K562 (cell line): ENCODE results near the gene SLC19A1. TPM values are rescaled to one million over a fixed set of nuclear protein-coding genes. Genes with fewer than 3 reads are reported as not detected.

ENCODE experiments used
- ATAC-seq: fragments of 200-7000 bp; cut with Tn5 transposase; 3 replicates; pipeline ENCODE4 v1.9.1; 2020; ENCODE audit warnings: moderate library complexity
- BruUV-seq: library from RNA; stranded (reverse); fragments of 400-500 nt; replicated peaks from 2 replicates; lab custom pipeline; 2021; lab: Mats Ljungman, UMichigan
- CTCF ChIA-PET: fragments of 300-600 bp; formaldehyde crosslinking; extraction: SDS; loops from one replicate; lab custom pipeline; 2021; ENCODE audit warnings: low intra/inter-chr PET ratio; lab: Yijun Ruan, JAX
- POLR2A ChIA-PET: fragments of 300-600, 350-650 bp; sonication (Branson Sonifier 250); formaldehyde crosslinking; extraction: SDS; loops from one replicate; lab custom pipeline; 2021; ENCODE audit warnings: antibody characterized with exemption, inconsistent platforms; lab: Yijun Ruan, JAX
- DNase-seq, 4 experiments: peaks; one replicate each; pipeline versions ENCODE4 v3.0.0 to v3.0.0-alpha.2; 2011 to 2018; ENCODE audit warnings: low spot score in 3 of 4, mixed read lengths in 3 of 4; ENCODE audit errors: extremely low read depth in 1 of 4
- FAIRE-seq: peaks from 2 replicates; lab custom pipeline; 2011; peaks lifted over from hg19 to GRCh38; lab: Jason Lieb, UNC
- H2AFZ ChIP-seq: 2 replicates; pipeline ENCODE4 v1.6.0; 2011; ENCODE audit warnings: low read depth, low read length, control low read depth, inconsistent platforms
- H3K27ac ChIP-seq: fragments of 200-600 bp; 3 replicates; pipeline ENCODE4 v1.8.0; 2011; ENCODE audit warnings: low read depth, mild to moderate bottlenecking, control low read depth, inconsistent platforms, low read length, moderate library complexity, mixed read lengths; ENCODE audit errors: extremely low read depth
- H3K27me3 ChIP-seq, 2 experiments: fragments of 300-600 bp in 1 of 2; 2 replicates in 1 of 2; 3 replicates in 1 of 2; pipeline versions ENCODE4 v1.6.0 to v1.8.0; 2011; ENCODE audit warnings: inconsistent platforms in 2 of 2, low read length in 2 of 2, mild to moderate bottlenecking in 1 of 2, mixed read lengths in 1 of 2, moderate library complexity in 1 of 2; ENCODE audit not compliant: control insufficient read depth in 2 of 2, insufficient read depth in 2 of 2
- H3K36me3 ChIP-seq: fragments of 300-600 bp; 3 replicates; pipeline ENCODE4 v1.8.0; 2011; ENCODE audit warnings: mild to moderate bottlenecking, low read length, inconsistent platforms; ENCODE audit not compliant: control insufficient read depth, insufficient read depth
- H3K4me1 ChIP-seq, 2 experiments: fragments of 200-600 bp in 1 of 2; replicated peaks in 1 of 2; 2 replicates in 1 of 2; 3 replicates in 1 of 2; pipeline versions ENCODE4 v1.5.1 to v1.8.0; 2011; ENCODE audit warnings: inconsistent platforms in 2 of 2, low read length in 2 of 2, mild to moderate bottlenecking in 1 of 2, mixed read lengths in 1 of 2, moderate library complexity in 1 of 2; ENCODE audit not compliant: control insufficient read depth in 2 of 2, insufficient read depth in 2 of 2
- H3K4me2 ChIP-seq: 2 replicates; pipeline ENCODE4 v1.6.1; 2011; ENCODE audit warnings: low read length, control low read depth, inconsistent platforms, mixed read lengths; ENCODE audit not compliant: insufficient read depth
- H3K4me3 ChIP-seq: fragments of 200-600 bp; sonication (generic), shearing (Covaris generic); 2 replicates; pipeline ENCODE4 v1.5.1; 2016; ENCODE audit warnings: control low read depth, inconsistent platforms
- H3K79me2 ChIP-seq: fragments of 200-600 bp; 3 replicates; pipeline ENCODE4 v1.8.0; 2011; ENCODE audit warnings: low read length, inconsistent platforms; ENCODE audit not compliant: control insufficient read depth, insufficient read depth
- H3K9ac ChIP-seq, 2 experiments: 2 replicates each; pipeline versions ENCODE4 v1.6.0 to v1.6.1; 2011; ENCODE audit warnings: low read depth in 2 of 2, low read length in 2 of 2, control low read depth in 1 of 2, inconsistent platforms in 1 of 2, mild to moderate bottlenecking in 1 of 2, mixed read lengths in 1 of 2; ENCODE audit not compliant: insufficient read depth in 1 of 2
- H3K9me1 ChIP-seq: one replicate; pipeline ENCODE4 v1.6.0; 2011; ENCODE audit warnings: inconsistent platforms, mild to moderate bottlenecking, low read length, moderate library complexity; ENCODE audit not compliant: control insufficient read depth, insufficient read depth
- H3K9me3 ChIP-seq: replicated peaks from 2 replicates; pipeline ENCODE4 v1.5.1; 2011; ENCODE audit warnings: low read depth, low read length, inconsistent platforms; ENCODE audit not compliant: control insufficient read depth, insufficient read depth
- H4K20me1 ChIP-seq: replicated peaks from 2 replicates; pipeline ENCODE4 v1.6.1; 2011; ENCODE audit warnings: low read length, inconsistent platforms, mixed read lengths; ENCODE audit not compliant: control insufficient read depth, insufficient read depth
- CCNT2 ChIP-seq: IDR thresholded peaks from 2 replicates; pipeline ENCODE4 v1.6.1; 2011; ENCODE audit warnings: borderline replicate concordance, low read depth, mild to moderate bottlenecking, moderate library complexity, mixed read lengths, low read length; ENCODE audit not compliant: insufficient read length; ENCODE audit errors: extremely low read depth
- GABPA ChIP-seq: fragments of 200-800 bp; sonication (Bioruptor generic); conservative IDR thresholded peaks from 2 replicates; pipeline ENCODE4 v1.6.1; 2016; ENCODE audit warnings: low read depth, missing genetic modification characterization, missing compliant biosample characterization
- GABPB1 ChIP-seq: sonication (generic); formaldehyde crosslinking; IDR thresholded peaks from 2 replicates; pipeline ENCODE4 v1.8.0; 2022; ENCODE audit warnings: mild to moderate bottlenecking, missing genetic modification reagents
- MTA2 ChIP-seq: fragments of 450-650 bp; IDR thresholded peaks from 2 replicates; pipeline ENCODE4 v1.6.1; 2016; ENCODE audit warnings: low read depth
- MXI1 ChIP-seq: IDR thresholded peaks from 2 replicates; pipeline ENCODE4 v1.6.1; 2011; ENCODE audit warnings: low read depth, mild to moderate bottlenecking, improper control_type of control experiment, low read length
- PHF8 ChIP-seq: fragments of 200-600 bp; sonication (generic); IDR thresholded peaks from 2 replicates; pipeline ENCODE4 v1.6.1; 2012; ENCODE audit warnings: mixed run types, mild to moderate bottlenecking, inconsistent platforms, low read length, moderate library complexity, borderline replicate concordance
- POLR2H ChIP-seq: IDR thresholded peaks from 2 replicates; pipeline ENCODE4 v1.6.1; 2016; ENCODE audit warnings: missing genetic modification characterization, low read depth, mild to moderate bottlenecking, control low read depth, missing compliant biosample characterization, moderate library complexity
- SAFB ChIP-seq: fragments of 200-400 bp; formaldehyde crosslinking; IDR thresholded peaks from 2 replicates; pipeline ENCODE4 v1.6.1; 2017; ENCODE audit warnings: low read depth, low read length, borderline replicate concordance
- ZBED1 ChIP-seq: IDR thresholded peaks from 2 replicates; pipeline ENCODE4 v1.6.1; 2014
- ZBTB8A ChIP-seq: fragments of 450-650 bp; IDR thresholded peaks from 2 replicates; pipeline ENCODE4 v1.6.1; 2018; ENCODE audit warnings: mild to moderate bottlenecking, moderate library complexity; ENCODE audit not compliant: partially characterized antibody
- ZNF274 ChIP-seq: IDR thresholded peaks from 2 replicates; pipeline ENCODE4 v1.6.1; 2011; ENCODE audit warnings: low read depth, mild to moderate bottlenecking, low read length, moderate library complexity, borderline replicate concordance
- WGBS: fragments of 100-300 bp; shearing (Covaris generic); methylation state at CpG from one replicate; pipeline ENCODE4 v1.1.6; 2016; ENCODE audit warnings: low coverage, mixed read lengths; ENCODE audit not compliant: insufficient coverage; ENCODE audit errors: missing lambda C conversion rate; 5-methylcytosine and 5-hydroxymethylcytosine counted together
- in situ Hi-C: fragments of 300-500 bp; cut with MboI; formaldehyde crosslinking; loops from 4 replicates; pipeline ENCODE4 v1.15.0; 2018; ENCODE audit warnings: inconsistent platforms, mixed read lengths
- intact Hi-C: fragments of 100-400 bp; cut with micrococcal nuclease; formaldehyde crosslinking; loops from 2 replicates; pipeline ENCODE4 v1.14.2; 2022
- polyA plus RNA-seq, 8 experiments: library from polyadenylated mRNA; depleted of rRNA in 4 of 8; stranded (reverse) in 5 of 8; unstranded in 3 of 8; fragments of >200 nt; fragmentation: Nextera tagmentation in 2 of 8; fragmentation: Illumina TruSeq in 1 of 8; extraction: Ambion mirVana in 2 of 8; extraction: Trizol in 1 of 8; gene quantifications; 2 replicates each; pipeline versions ENCODE4 v1.2.1 to v1.2.3, GENCODE V29; 2011 to 2014; ENCODE audit warnings: inconsistent platforms in 1 of 8, missing spikeins in 1 of 8
- total RNA-seq, 7 experiments: library from RNA; depleted of rRNA in 6 of 7; stranded (reverse); fragments of >200 nt in 6 of 7; fragmentation: Illumina TruSeq in 2 of 7; extraction: Trizol in 2 of 7; gene quantifications; 2 replicates each; pipeline versions ENCODE4 v1.2.1 to v1.2.3, GENCODE V29; 2011 to 2021; ENCODE audit warnings: low replicate concordance in 1 of 7
- TF ChIP-seq, protein P1 (sequence below), 2 experiments: fragments of 450-650 bp; conservative IDR thresholded peaks; 2 replicates each; pipeline ENCODE4 v1.6.1; 2017; ENCODE audit warnings: mild to moderate bottlenecking in 2 of 2, moderate library complexity in 2 of 2
- TF ChIP-seq, protein P2 (sequence below): sonication (generic); formaldehyde crosslinking; IDR thresholded peaks from 2 replicates; pipeline ENCODE4 v1.8.0; 2023; ENCODE audit warnings: missing genetic modification reagents, mild to moderate bottlenecking, borderline replicate concordance

The SLC19A1 gene
- total and polyA plus RNA-seq, 9 of the 15 experiments (the other 6 are each of a cell fraction or from before 2014, with no cell fraction given), result 0.65 to 88.7 (median 12.0) TPM

DNA sequence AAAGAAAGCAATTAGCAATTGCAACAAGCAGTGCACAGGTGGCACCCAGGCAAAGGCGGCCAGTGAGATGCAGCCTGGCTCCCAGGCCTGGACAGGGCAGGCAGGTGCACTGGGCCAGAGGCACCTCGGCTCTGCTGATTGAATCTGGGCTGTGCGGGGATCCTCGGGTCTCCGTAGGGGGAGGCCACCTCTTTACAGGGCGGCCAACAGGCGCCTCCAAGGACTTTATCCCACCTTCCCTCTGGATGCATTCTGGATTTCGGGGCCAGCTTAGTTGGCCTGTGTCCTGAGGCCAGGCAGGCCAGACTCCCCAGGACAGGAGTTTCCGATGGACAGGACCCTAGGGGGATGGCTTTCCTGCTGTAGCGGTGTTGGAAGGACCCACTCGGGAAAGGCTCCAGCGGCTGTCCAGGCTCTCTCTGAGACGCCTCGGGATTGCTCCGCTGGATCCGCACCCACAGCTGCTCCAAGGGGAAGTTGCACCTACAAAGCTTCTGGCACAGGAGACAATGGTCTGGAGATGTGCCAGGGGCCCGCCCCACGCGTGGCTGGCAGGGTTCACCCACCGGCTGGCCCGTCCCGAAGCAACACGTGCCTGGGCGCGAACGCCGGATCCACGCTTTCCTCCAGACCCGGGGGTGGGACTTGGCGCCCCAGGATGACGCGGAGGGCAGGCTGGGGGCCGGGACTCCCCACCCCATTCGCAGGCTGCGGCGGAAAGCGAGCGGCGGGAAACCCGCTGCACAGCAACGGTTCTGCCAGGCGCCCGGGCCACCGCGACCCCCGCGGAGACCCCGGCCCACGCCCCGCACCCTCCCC, 810 bp downstream of the SLC19A1 start:
- DNase-seq (peak; percentile 90 to 97 (median 96)), ATAC-seq (peak; percentile 86), FAIRE-seq (peak; percentile 81)
- TSS peak; percentile 61 for BruUV-seq
- H3K4me3 ChIP-seq, result peak overlapping the region; percentile 48
- H2AFZ ChIP-seq, result peak overlapping the region; percentile 88
- H3K9me1 ChIP-seq, result no peaks in the 10 kb centered on the region
- no peaks in the 10 kb centered on the region; a peak in 1 of 5 replicates for H3K27me3 ChIP-seq
- H3K9ac ChIP-seq, result peak overlapping the region; percentile 78 to 96
- peak overlapping the region; percentile 86 for H3K4me2 ChIP-seq
- peak overlapping the region; percentile 54 for H3K27ac ChIP-seq
- intact Hi-C loops, result loop anchor here (5.0 kb wide), 1 partner anchor 249 kb away; no protein-coding TSS in a partner anchor
- WGBS, result under 1% methylated on average over 37 of the region's 50 CpGs
- ChIA-PET POLR2A (interaction anchor here (0.9 to 2.0 kb wide), 3 partner anchors 16 to 232 kb away, joined by 3 to 6 read pairs (median 3); no protein-coding TSS in a partner anchor), CTCF (no interaction called here)
- peaks cover 48% of the 10 kb centered on the region for H3K79me2 ChIP-seq
- H3K4me1 ChIP-seq, result peaks cover 7 to 71% of the 10 kb centered on the region in 2 experiments; a peak in 4 of 5 replicates
- no peaks in the 10 kb centered on the region; the same call in 1 of the 2 replicates for H4K20me1 ChIP-seq
- no peaks in the 10 kb centered on the region for H3K9me3 ChIP-seq
- in situ Hi-C loops, result no loop called here
- peaks cover 43% of the 10 kb centered on the region; the same call in 2 of the 3 replicates for H3K36me3 ChIP-seq
- peak; percentile 98 for TF ChIP-seq MXI1
- TF ChIP-seq GABPB1 (CRISPR knock-in tag), result peak; percentile 73; the same call in 1 of the 2 replicates
- TF ChIP-seq, protein P1, sequence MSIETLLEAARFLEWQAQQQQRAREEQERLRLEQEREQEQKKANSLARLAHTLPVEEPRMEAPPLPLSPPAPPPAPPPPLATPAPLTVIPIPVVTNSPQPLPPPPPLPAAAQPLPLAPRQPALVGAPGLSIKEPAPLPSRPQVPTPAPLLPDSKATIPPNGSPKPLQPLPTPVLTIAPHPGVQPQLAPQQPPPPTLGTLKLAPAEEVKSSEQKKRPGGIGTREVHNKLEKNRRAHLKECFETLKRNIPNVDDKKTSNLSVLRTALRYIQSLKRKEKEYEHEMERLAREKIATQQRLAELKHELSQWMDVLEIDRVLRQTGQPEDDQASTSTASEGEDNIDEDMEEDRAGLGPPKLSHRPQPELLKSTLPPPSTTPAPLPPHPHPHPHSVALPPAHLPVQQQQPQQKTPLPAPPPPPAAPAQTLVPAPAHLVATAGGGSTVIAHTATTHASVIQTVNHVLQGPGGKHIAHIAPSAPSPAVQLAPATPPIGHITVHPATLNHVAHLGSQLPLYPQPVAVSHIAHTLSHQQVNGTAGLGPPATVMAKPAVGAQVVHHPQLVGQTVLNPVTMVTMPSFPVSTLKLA (conservative IDR thresholded peaks at IDR 0.05), result peak; percentile 98 to 99
- no peak for TF ChIP-seq ZNF274
- peak; percentile 48; the same call in 1 of the 2 replicates for TF ChIP-seq PHF8
- peak; percentile 30 for TF ChIP-seq CCNT2
- TF ChIP-seq ZBED1, result no peak
- no peak for TF ChIP-seq ZBTB8A
- TF ChIP-seq MTA2, result no peak
- peak; percentile 48; the same call in 1 of the 2 replicates for TF ChIP-seq GABPA (tag)
- no peak for TF ChIP-seq POLR2H (tag)
- peak; percentile 89 for TF ChIP-seq SAFB
- TF ChIP-seq, protein P2, sequence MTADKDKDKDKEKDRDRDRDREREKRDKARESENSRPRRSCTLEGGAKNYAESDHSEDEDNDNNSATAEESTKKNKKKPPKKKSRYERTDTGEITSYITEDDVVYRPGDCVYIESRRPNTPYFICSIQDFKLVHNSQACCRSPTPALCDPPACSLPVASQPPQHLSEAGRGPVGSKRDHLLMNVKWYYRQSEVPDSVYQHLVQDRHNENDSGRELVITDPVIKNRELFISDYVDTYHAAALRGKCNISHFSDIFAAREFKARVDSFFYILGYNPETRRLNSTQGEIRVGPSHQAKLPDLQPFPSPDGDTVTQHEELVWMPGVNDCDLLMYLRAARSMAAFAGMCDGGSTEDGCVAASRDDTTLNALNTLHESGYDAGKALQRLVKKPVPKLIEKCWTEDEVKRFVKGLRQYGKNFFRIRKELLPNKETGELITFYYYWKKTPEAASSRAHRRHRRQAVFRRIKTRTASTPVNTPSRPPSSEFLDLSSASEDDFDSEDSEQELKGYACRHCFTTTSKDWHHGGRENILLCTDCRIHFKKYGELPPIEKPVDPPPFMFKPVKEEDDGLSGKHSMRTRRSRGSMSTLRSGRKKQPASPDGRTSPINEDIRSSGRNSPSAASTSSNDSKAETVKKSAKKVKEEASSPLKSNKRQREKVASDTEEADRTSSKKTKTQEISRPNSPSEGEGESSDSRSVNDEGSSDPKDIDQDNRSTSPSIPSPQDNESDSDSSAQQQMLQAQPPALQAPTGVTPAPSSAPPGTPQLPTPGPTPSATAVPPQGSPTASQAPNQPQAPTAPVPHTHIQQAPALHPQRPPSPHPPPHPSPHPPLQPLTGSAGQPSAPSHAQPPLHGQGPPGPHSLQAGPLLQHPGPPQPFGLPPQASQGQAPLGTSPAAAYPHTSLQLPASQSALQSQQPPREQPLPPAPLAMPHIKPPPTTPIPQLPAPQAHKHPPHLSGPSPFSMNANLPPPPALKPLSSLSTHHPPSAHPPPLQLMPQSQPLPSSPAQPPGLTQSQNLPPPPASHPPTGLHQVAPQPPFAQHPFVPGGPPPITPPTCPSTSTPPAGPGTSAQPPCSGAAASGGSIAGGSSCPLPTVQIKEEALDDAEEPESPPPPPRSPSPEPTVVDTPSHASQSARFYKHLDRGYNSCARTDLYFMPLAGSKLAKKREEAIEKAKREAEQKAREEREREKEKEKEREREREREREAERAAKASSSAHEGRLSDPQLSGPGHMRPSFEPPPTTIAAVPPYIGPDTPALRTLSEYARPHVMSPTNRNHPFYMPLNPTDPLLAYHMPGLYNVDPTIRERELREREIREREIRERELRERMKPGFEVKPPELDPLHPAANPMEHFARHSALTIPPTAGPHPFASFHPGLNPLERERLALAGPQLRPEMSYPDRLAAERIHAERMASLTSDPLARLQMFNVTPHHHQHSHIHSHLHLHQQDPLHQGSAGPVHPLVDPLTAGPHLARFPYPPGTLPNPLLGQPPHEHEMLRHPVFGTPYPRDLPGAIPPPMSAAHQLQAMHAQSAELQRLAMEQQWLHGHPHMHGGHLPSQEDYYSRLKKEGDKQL, result no peak
